Measurements from ENCODE around the gene PRKCA.

DNA sequence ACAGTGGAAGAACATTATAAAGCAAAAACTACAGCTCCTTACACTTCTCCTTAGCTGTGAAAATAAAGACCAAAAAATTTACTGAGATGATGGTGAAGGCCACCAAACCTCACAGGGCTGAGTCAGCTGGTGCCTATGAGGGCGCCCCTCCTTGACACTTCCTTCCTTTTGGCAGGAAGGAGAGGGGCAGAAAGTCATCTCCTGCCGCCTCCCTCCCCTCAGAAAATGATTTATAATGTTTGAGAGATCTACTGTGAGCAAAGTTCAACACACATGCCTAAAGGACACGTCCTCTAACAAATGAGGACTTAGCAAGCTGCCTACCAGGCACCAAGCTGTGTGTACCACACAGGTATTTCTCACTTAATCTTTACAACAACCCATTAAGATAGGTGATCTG is 245.7 kb downstream of the PRKCA start:
- TF ChIP-seq CTCF (IDR thresholded peaks at IDR 0.05): no peak
- TF ChIP-seq POLR2A (IDR thresholded peaks at IDR 0.05): no peak
- no peak for TF ChIP-seq EP300 (IDR thresholded peaks at IDR 0.05)

Measured in ovary (tissue), 3 donors.